Measurements from ENCODE around the gene GRIA3.
A peak's percentile ranks its signal among the peaks of the same experiment; 100 is the strongest.

Gene GRIA3

DNA sequence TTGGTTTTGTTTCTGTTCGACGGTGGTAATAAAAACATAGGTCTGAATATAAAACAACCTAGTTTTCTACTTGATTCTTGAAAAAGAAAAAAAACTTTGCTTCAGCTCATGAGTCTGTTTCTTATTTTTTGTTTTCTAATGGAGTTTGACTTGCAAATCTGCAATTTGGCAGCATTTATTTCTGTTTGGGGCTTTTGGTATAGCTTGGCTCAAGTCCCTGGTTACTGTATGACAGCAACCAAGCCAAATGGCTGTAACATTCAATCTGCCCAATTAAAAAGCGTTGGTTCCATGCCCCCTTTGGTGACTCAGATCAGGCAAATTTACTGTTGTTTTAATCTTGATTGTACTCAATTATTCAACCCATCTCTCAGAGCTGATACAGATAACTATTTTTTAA lies 263.4 kb downstream of the GRIA3 start:
- H3K4me3 ChIP-seq (ENCODE audit: low read depth, low read length), result no peak overlapping the region
- H2AK5ac ChIP-seq (ENCODE audit: low read length), result no peak overlapping the region
- H3K18ac ChIP-seq (ENCODE audit: low read length), result no peak overlapping the region
- no peak overlapping the region for H3K4me2 ChIP-seq (ENCODE audit: low read length)
- H4K12ac ChIP-seq (ENCODE audit: low read depth, low read length), result no peak overlapping the region
- no peak overlapping the region for H2AFZ ChIP-seq (ENCODE audit: insufficient read depth, low read length, poor library complexity)
- no peak overlapping the region for H3K27ac ChIP-seq (ENCODE audit: low read depth, low read length)
- no peak overlapping the region for H4K91ac ChIP-seq (ENCODE audit: low read depth, low read length)
- no peak overlapping the region for H3K23ac ChIP-seq (ENCODE audit: low read length)
- H3K9ac ChIP-seq (ENCODE audit: low read length), result no peak overlapping the region
- H2BK120ac ChIP-seq (ENCODE audit: insufficient read depth, low read length, poor library complexity), result no peak overlapping the region
- H2BK12ac ChIP-seq (ENCODE audit: low read length), result no peak overlapping the region
- no peak for DNase-seq
- no peaks in the 10 kb centered on the region for H3K36me3 ChIP-seq (ENCODE audit: control insufficient read depth in 1 of 2, insufficient read depth in 2 of 2, low read length in 2 of 2)
- no peak overlapping the region for H3K14ac ChIP-seq (ENCODE audit: low read length)
- no peak overlapping the region for H4K8ac ChIP-seq (ENCODE audit: low read depth, low read length)
- no CpG with 5 or more reads among the region's 3 CpGs for WGBS (ENCODE audit: extremely low coverage, insufficient coverage, insufficient read length)
- H3K4me1 ChIP-seq (ENCODE audit: control insufficient read depth in 1 of 2, insufficient read depth in 2 of 2, low read length in 2 of 2), result no peaks in the 10 kb centered on the region
- H3K9me3 ChIP-seq (ENCODE audit: insufficient read depth, low read depth, low read length), result no peaks in the 10 kb centered on the region
- no peaks in the 10 kb centered on the region for H3K79me2 ChIP-seq (ENCODE audit: control insufficient read depth, insufficient read depth, low read length, poor library complexity)
- no peaks in the 10 kb centered on the region for H3K27me3 ChIP-seq (ENCODE audit: insufficient read depth, low read length)
- no peak overlapping the region for H3K4ac ChIP-seq (ENCODE audit: low read depth, low read length)
- no peaks in the 10 kb centered on the region for H3K79me1 ChIP-seq (ENCODE audit: low read length)
- no peak overlapping the region for H2BK5ac ChIP-seq (ENCODE audit: low read depth, low read length, poor library complexity)

DNA sequence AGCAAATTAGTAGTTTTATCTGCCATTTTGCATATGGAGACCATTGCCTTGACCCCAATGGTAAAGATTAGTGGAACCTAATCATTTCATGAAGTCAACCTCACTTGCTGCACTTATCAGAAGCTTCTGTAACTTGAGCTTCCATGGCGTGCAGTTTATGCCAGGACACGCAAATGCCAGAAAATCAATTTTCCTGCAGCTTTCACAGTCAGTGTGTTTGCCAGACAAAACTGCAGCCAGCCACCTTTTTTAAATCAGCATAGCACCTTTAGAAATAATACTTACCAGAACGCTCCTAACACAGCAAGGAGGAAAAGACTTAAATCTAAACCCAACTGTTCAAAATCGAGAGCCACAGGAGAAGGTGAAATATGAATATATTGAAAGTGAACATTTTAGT lies 265.3 kb downstream of the GRIA3 start:
- H4K8ac ChIP-seq (ENCODE audit: low read depth, low read length), result no peak overlapping the region
- H2BK120ac ChIP-seq (ENCODE audit: insufficient read depth, low read length, poor library complexity), result no peak overlapping the region
- no peak overlapping the region for H2AK5ac ChIP-seq (ENCODE audit: low read length)
- no peak overlapping the region for H3K4me2 ChIP-seq (ENCODE audit: low read length)
- H3K36me3 ChIP-seq (ENCODE audit: control insufficient read depth in 1 of 2, insufficient read depth in 2 of 2, low read length in 2 of 2), result no peaks in the 10 kb centered on the region
- H3K4me3 ChIP-seq (ENCODE audit: low read depth, low read length), result no peak overlapping the region
- no peaks in the 10 kb centered on the region for H3K79me2 ChIP-seq (ENCODE audit: control insufficient read depth, insufficient read depth, low read length, poor library complexity)
- H2BK5ac ChIP-seq (ENCODE audit: low read depth, low read length, poor library complexity), result no peak overlapping the region
- no peak overlapping the region for H2AFZ ChIP-seq (ENCODE audit: insufficient read depth, low read length, poor library complexity)
- no peak overlapping the region for H3K23ac ChIP-seq (ENCODE audit: low read length)
- no peak overlapping the region for H3K9ac ChIP-seq (ENCODE audit: low read length)
- no peak overlapping the region for H3K4ac ChIP-seq (ENCODE audit: low read depth, low read length)
- H3K9me3 ChIP-seq (ENCODE audit: insufficient read depth, low read depth, low read length), result no peaks in the 10 kb centered on the region
- no CpG with 5 or more reads among the region's 4 CpGs for WGBS (ENCODE audit: extremely low coverage, insufficient coverage, insufficient read length)
- no peaks in the 10 kb centered on the region for H3K79me1 ChIP-seq (ENCODE audit: low read length)
- H3K27ac ChIP-seq (ENCODE audit: low read depth, low read length), result no peak overlapping the region
- H3K18ac ChIP-seq (ENCODE audit: low read length), result no peak overlapping the region
- H3K4me1 ChIP-seq (ENCODE audit: control insufficient read depth in 1 of 2, insufficient read depth in 2 of 2, low read length in 2 of 2), result no peaks in the 10 kb centered on the region
- DNase-seq, result no peak
- H2BK12ac ChIP-seq (ENCODE audit: low read length), result no peak overlapping the region
- H3K14ac ChIP-seq (ENCODE audit: low read length), result no peak overlapping the region
- H4K91ac ChIP-seq (ENCODE audit: low read depth, low read length), result no peak overlapping the region
- H4K12ac ChIP-seq (ENCODE audit: low read depth, low read length), result no peak overlapping the region
- no peaks in the 10 kb centered on the region for H3K27me3 ChIP-seq (ENCODE audit: insufficient read depth, low read length)

DNA sequence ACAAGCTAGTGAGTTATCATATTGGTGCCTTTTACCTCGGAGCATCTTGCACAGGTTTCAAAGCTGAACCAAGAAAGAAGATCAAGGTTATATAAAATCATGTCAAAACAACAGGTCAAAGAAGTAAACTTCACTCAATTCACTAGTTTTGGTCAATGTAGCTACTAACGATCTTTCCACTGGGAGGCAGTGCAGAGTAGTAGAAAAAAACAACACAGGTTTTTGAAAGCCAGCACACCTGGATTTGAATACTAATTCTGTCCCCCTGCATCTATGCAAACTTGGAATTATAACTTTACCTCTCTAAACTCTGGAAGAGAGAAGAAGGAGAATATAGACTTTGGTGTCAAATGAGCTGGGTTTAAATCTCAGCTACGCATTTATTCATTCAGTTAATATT lies 266.1 kb downstream of the GRIA3 start:
- H3K14ac ChIP-seq (ENCODE audit: low read length), result no peak overlapping the region
- no peaks in the 10 kb centered on the region for H3K9me3 ChIP-seq (ENCODE audit: insufficient read depth, low read depth, low read length)
- no peaks in the 10 kb centered on the region for H3K4me1 ChIP-seq (ENCODE audit: control insufficient read depth in 1 of 2, insufficient read depth in 2 of 2, low read length in 2 of 2)
- no peaks in the 10 kb centered on the region for H3K27me3 ChIP-seq (ENCODE audit: insufficient read depth, low read length)
- no peak overlapping the region for H4K12ac ChIP-seq (ENCODE audit: low read depth, low read length)
- H4K91ac ChIP-seq (ENCODE audit: low read depth, low read length), result no peak overlapping the region
- no peak overlapping the region for H2AFZ ChIP-seq (ENCODE audit: insufficient read depth, low read length, poor library complexity)
- H3K9ac ChIP-seq (ENCODE audit: low read length), result no peak overlapping the region
- no peaks in the 10 kb centered on the region for H3K36me3 ChIP-seq (ENCODE audit: control insufficient read depth in 1 of 2, insufficient read depth in 2 of 2, low read length in 2 of 2)
- no peak overlapping the region for H3K4me2 ChIP-seq (ENCODE audit: low read length)
- no peak overlapping the region for H3K4ac ChIP-seq (ENCODE audit: low read depth, low read length)
- no peak overlapping the region for H2BK12ac ChIP-seq (ENCODE audit: low read length)
- peak in 1 of 2 donors; percentile 47 for DNase-seq
- no peaks in the 10 kb centered on the region for H3K79me1 ChIP-seq (ENCODE audit: low read length)
- H3K18ac ChIP-seq (ENCODE audit: low read length), result no peak overlapping the region
- no peak overlapping the region for H4K8ac ChIP-seq (ENCODE audit: low read depth, low read length)
- H2AK5ac ChIP-seq (ENCODE audit: low read length), result no peak overlapping the region
- H2BK5ac ChIP-seq (ENCODE audit: low read depth, low read length, poor library complexity), result no peak overlapping the region
- no peaks in the 10 kb centered on the region for H3K79me2 ChIP-seq (ENCODE audit: control insufficient read depth, insufficient read depth, low read length, poor library complexity)
- no peak overlapping the region for H3K27ac ChIP-seq (ENCODE audit: low read depth, low read length)
- no CpG with 5 or more reads among the region's 3 CpGs for WGBS (ENCODE audit: extremely low coverage, insufficient coverage, insufficient read length)
- H3K23ac ChIP-seq (ENCODE audit: low read length), result no peak overlapping the region
- H3K4me3 ChIP-seq (ENCODE audit: low read depth, low read length), result no peak overlapping the region
- no peak overlapping the region for H2BK120ac ChIP-seq (ENCODE audit: insufficient read depth, low read length, poor library complexity)

DNA sequence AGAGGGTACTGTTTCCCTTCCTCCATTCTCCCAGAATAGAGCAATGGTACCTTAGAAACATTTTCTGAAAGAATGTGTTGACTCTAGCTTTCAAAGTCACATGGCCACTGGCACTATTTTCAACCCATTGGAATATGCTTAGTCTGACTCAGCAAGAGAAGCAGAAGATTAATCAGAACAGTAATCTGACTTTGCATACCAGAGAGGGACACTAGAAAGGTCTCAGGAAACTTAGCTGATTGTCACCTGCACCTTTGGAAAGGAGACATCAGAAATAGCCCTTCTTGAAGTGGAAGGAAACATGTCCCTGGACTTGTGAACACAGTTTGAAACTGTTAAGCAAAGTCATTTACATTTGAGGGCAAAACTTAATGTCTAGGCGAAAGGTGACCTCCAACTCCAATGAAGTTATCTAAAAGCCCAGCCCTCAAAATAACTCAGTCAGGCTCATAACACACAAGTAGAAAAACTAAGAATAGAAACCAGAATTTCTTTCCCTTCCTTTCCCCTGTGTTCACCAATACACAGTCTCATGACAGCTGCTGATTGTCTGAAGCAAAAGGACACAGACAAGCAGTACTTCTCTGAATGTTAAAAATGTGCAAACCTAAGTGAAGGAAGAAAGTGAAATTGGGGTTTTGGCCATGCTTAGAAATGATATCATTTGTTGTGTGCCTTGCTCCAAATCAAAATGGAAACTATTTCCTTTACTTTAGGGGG lies 270.8 kb downstream of the GRIA3 start:
- Histone ChIP-seq H2BK120ac (ENCODE audit: insufficient read depth, low read length, poor library complexity) (no peak overlapping the region), H3K27ac (ENCODE audit: low read depth, low read length) (no peak overlapping the region), H3K4me1 (ENCODE audit: control insufficient read depth in 1 of 2, insufficient read depth in 2 of 2, low read length in 2 of 2) (no peaks in the 10 kb centered on the region), H3K4ac (ENCODE audit: low read depth, low read length) (no peak overlapping the region), H3K79me2 (ENCODE audit: control insufficient read depth, insufficient read depth, low read length, poor library complexity) (no peaks in the 10 kb centered on the region), H3K4me2 (ENCODE audit: low read length) (no peak overlapping the region), H3K36me3 (ENCODE audit: control insufficient read depth in 1 of 2, insufficient read depth in 2 of 2, low read length in 2 of 2) (no peaks in the 10 kb centered on the region), H3K79me1 (ENCODE audit: low read length) (no peaks in the 10 kb centered on the region), H3K18ac (ENCODE audit: low read length) (no peak overlapping the region), H3K14ac (ENCODE audit: low read length) (no peak overlapping the region), H3K4me3 (ENCODE audit: low read depth, low read length) (no peak overlapping the region), H3K23ac (ENCODE audit: low read length) (no peak overlapping the region), H2AK5ac (ENCODE audit: low read length) (no peak overlapping the region), H4K8ac (ENCODE audit: low read depth, low read length) (no peak overlapping the region), H2BK12ac (ENCODE audit: low read length) (no peak overlapping the region), H3K9ac (ENCODE audit: low read length) (no peak overlapping the region), H2AFZ (ENCODE audit: insufficient read depth, low read length, poor library complexity) (no peak overlapping the region), H4K91ac (ENCODE audit: low read depth, low read length) (no peak overlapping the region), H4K12ac (ENCODE audit: low read depth, low read length) (no peak overlapping the region), H3K27me3 (ENCODE audit: insufficient read depth, low read length) (no peaks in the 10 kb centered on the region), H2BK5ac (ENCODE audit: low read depth, low read length, poor library complexity) (no peak overlapping the region), H3K9me3 (ENCODE audit: insufficient read depth, low read depth, low read length) (no peaks in the 10 kb centered on the region)
- no CpG with 5 or more reads among the region's 1 CpG for WGBS (ENCODE audit: extremely low coverage, insufficient coverage, insufficient read length)
- no peak for DNase-seq
